ENCODE results near the gene ZNF565.
"Not testable (repeated sequence)": the region's sequence is repeated elsewhere in the genome, so short reads cannot be mapped to it uniquely, and the experiment has no call there.

Gene ZNF565

GRCh38 chr19:36214386-36215275 is at the start of gene ZNF565, which contains the start of gene ZNF146:
TSS of gene ZNF565 (minus strand) at chr19:36214665. CDS start at chr19:36201985, 12,680 bp downstream.
TSS of gene ZNF146 (plus strand) at chr19:36215106. CDS start at chr19:36236441, 21,335 bp downstream.
- peak; percentile 95 for DNase-seq (ENCODE audit: low read depth)

DNA sequence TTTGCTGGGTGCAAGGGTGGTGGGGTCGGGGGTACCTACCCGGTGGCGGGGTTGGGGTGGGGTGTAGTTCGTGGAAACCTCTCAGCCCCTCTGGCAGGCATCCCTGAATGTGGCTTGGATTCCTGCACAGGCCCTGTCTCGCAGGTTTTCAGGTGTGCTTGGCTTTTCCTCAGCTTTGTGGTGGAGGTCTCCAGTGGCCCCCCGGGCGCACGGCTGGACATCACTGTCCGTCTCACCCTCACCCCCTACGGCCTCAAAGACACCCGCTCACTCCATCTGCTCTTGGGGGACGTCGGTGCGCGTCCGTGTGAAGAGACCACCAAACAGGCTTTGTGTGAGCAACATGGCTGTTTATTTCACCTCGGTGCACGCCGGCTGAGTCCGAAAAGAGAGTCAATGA is 44.7 kb upstream of the ZNF565 start:
- no peak for DNase-seq (ENCODE audit: low read depth)

DNA sequence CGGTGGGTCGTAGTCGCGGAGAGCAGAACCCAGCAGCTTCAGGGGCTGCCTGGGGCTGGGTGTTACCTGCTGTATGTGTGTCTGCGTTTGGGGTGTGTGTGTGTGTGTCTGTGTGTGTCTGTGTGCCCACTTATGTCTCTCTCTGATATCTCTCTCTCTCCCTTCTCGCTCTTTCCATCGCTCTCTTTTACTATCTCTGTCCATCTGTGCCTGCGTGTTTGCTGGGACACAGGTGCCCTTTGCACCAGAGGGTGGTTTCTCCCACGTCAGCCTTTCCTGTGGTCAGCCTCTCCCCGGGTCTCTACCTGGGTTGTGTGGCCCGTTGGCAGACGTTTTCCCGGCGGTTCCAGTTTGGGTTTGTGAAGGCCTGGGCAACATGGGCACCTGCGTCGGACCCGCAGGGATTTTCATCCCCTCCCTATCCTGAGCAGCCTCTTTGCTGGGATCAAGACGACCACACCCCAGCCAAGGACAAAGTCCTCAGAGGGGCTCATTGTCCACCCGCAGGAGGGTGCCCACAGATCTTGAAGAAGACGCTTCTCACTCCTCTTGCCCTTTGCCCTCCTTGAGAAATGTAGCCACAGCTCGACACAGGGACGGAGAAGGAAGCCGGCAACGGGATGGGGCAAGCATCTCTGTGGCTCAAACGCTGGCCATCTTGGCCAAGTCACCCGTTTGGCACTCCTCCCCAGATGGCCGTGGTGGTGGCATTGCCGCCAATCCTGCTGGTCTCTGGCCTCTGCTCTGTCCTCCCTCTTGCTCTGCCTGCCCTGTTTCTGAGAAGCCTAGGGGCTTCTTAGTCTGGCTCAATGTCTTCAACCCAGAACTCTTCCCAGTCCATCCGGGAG is 43.8 kb upstream of the ZNF565 start:
- no peak for DNase-seq (ENCODE audit: low read depth)

DNA sequence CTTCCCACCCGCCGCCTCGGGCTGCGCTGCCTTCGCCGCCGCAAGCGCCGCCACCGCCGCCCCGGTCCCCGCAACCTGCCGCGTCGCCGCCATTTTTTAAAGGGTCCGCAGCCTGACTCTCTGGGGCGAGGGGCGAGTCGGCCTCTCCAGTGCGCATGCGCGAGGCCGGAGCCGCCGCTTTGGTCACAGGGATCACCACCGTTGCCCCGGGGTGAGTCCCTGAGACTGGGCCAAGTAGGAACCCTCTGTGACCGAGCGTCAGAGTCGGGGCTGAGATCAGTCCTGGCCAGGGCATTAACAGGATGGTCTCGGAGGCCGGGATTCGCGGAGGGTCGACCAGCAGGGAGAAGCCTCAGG is 43.0 kb upstream of the ZNF565 start:
- DNase-seq (ENCODE audit: low read depth), result no peak

DNA sequence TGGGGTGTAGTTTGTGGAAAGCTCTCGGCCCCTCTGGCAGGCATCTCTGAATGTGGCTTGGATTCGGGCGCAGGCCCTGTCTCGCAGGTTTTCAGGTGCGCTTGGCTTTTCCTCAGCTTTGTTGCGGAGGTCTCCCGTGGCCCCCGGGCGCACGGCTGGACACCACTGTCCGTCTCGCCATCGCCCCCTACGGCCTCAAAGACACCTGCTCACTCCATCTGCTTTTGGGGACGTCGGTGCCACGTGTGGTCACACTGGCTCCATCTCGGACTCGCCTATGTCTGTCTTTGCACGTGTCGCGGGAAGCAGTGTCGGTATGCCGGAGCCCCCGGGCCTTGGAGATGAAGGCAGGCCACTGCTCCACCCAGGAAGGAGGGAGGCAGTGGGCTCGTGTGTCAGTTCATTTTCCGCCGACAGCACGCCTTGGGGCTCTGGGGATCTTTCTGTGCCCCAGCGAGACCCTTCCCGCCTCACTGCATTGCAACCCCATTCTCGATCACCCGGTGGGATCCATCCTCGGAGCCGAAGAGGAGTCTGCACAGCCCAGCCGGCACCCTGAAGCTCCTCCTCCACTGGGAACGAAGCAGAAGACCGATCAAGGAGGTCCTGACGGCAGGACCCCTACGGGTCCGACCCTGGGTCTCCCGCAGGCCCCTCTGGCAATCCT is 42.5 kb upstream of the ZNF565 start:
- no peak for DNase-seq (ENCODE audit: low read depth)

DNA sequence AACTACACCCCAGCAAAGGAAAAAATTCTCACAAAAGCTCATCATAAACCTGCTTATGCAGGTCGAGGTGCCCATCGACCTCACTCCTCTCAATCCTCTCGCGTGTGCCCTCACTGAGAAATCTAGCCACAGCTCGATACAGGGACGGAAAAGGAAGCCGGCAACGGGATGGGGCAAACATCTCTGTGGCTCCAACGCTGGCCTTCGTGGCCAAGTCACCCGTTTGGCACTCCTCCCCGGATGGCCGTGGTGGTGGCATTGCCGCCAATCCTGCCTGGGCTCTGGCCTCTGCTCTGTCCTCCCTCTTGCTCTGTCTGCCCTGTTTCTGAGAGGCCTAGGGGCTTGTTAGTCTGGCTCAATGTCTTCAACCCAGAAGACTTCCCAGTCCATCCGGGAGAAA is 41.6 kb upstream of the ZNF565 start:
- no peak for DNase-seq (ENCODE audit: low read depth)

- DNase-seq (ENCODE audit: low read depth), result no peak
These were observed 40.9 kb upstream of the ZNF565 start for GRCh38 chr19:36255316-36255715.

GRCh38 chr19:36254848-36255247 is 40.4 kb upstream of the ZNF565 start:
- DNase-seq (ENCODE audit: low read depth), result no peak

GRCh38 chr19:36252047-36252446 is 37.6 kb upstream of the ZNF565 start:
- DNase-seq (ENCODE audit: low read depth), result no peak

GRCh38 chr19:36246006-36246481 is 31.6 kb upstream of the ZNF565 start:
- DNase-seq (ENCODE audit: low read depth), result no peak

DNA sequence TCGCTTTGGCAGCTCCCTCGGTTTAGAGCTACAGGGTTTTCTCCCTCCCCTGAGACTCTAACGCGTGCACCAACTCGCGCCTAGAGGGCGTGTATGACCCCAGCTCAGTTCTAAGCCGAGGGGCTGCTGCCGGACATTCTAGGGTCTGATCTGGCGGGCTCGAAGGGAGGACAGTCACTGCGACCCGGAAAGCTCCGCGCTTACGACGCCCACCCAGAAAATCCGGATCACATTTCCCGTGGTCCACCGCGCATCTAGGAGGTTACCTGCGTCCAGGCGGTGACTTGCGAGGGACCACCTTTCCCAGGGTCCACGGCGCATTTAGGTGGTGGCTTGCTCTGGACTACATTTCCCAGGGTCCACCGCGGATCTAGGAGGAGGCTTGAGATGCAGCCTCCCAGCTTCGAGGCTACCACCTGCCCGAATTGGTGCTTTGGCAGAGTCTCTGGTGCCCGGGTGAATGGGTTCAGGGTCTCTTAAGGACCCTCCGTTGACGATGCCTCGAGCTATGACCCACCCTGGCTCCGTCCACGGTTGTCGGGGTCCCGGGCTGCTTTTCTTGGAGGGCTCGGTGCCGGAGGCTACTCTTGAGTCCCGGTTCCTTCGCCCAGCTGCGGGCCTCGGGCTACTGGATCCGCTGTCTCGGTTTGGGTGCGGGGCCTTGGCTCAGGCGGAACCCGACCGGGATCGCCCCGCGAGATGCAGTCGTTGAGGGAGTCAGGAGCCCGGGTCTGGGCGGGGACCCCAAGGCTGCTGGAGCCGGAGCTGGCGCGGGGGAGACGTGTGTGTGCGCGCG is 30.9 kb upstream of the ZNF565 start:
- DNase-seq (ENCODE audit: low read depth), result no peak

- no peak for DNase-seq (ENCODE audit: low read depth)
These were observed 29.6 kb upstream of the ZNF565 start for GRCh38 chr19:36244066-36244465.

DNA sequence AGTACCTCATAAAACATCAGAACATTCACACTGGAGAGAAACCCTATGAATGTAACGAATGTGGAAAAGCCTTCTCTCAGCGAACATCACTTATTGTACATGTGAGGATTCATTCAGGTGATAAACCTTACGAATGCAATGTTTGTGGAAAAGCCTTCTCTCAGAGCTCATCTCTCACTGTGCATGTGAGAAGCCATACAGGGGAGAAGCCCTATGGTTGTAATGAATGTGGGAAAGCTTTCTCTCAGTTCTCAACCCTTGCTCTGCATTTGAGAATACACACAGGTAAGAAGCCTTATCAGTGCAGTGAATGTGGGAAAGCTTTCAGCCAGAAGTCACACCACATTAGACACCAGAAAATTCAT is 22.5 kb upstream of the ZNF565 start:
- no peak for DNase-seq (ENCODE audit: low read depth)

- no peak for DNase-seq (ENCODE audit: low read depth)
These were observed 22.0 kb upstream of the ZNF565 start for GRCh38 chr19:36236304-36236945.

- DNase-seq (ENCODE audit: low read depth), result not testable (repeated sequence)
These were observed 19.2 kb upstream of the ZNF565 start for GRCh38 chr19:36233626-36234025.

GRCh38 chr19:36225219-36225892 is 10.9 kb upstream of the ZNF565 start:
- DNase-seq (ENCODE audit: low read depth), result no peak

DNA sequence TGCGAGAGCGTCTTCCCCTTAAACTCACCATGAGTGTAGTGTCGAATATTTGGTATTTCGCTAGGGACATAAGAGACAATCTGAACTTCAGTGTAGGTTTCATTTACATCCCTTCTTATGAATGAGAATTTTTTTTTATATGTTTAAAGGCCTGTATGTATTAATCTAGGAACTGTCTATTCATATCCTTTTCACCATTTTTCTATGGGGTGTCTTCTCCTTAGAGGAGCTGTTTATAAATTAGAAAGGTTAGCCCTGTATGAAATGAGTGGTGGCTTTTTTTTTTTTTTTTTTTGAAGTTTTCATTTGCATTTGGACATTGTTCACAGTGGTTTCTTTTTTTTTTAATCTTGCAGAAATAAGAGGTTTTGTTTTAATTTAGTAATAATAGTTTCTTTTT is 8.0 kb upstream of the ZNF565 start:
- DNase-seq (ENCODE audit: low read depth), result no peak

GRCh38 chr19:36221474-36221873 is 7.0 kb upstream of the ZNF565 start:
- no peak for DNase-seq (ENCODE audit: low read depth)

- DNase-seq (ENCODE audit: low read depth), result no peak
These were observed 1.0 kb upstream of the ZNF565 start for GRCh38 chr19:36215276-36216123.

GRCh38 chr19:36212895-36213294 is 1.6 kb downstream of the ZNF565 start:
- DNase-seq (ENCODE audit: low read depth), result no peak
